Chondrocyte (in vitro differentiated cells): ENCODE results near the gene INSIG1. TPM values are rescaled to one million over a fixed set of nuclear protein-coding genes. Genes with fewer than 3 reads are reported as not detected.

Experiments
- DNase-seq: peaks from one replicate; pipeline ENCODE4 v3.0.0; 2021; ENCODE audit warnings: mixed read lengths, low spot score
- H3K27ac Mint-ChIP-seq: one replicate; pipeline ENCODE4 v1.8.0; 2021; ENCODE audit warnings: mild to moderate bottlenecking, moderate library complexity, mixed read lengths; ENCODE audit not compliant: unreplicated experiment
- H3K27me3 Mint-ChIP-seq: 2 replicates; pipeline ENCODE4 v1.8.0; 2021; ENCODE audit warnings: low read depth, mixed read lengths
- H3K36me3 Mint-ChIP-seq: 2 replicates; pipeline ENCODE4 v1.8.0; 2021; ENCODE audit warnings: low read depth, mixed read lengths
- H3K4me1 Mint-ChIP-seq: 2 replicates; pipeline ENCODE4 v1.8.0; 2021; ENCODE audit warnings: low read depth, mild to moderate bottlenecking, mixed read lengths
- H3K4me3 Mint-ChIP-seq: one replicate; pipeline ENCODE4 v1.8.0; 2021; ENCODE audit warnings: mild to moderate bottlenecking, moderate library complexity, mixed read lengths; ENCODE audit not compliant: unreplicated experiment
- H3K9me3 Mint-ChIP-seq: 2 replicates; pipeline ENCODE4 v1.8.0; 2021; ENCODE audit warnings: low read depth, mixed read lengths
- total RNA-seq: library from RNA; stranded (reverse); gene quantifications from 3 replicates; pipeline ENCODE4 v1.2.1, GENCODE V29; 2021
- TF ChIP-seq, protein P1 (sequence below): fragments of 200-600 bp; sonication (generic); IDR thresholded peaks from 2 replicates; pipeline ENCODE4 v1.5.0; 2021; ENCODE audit warnings: antibody characterized with exemption, mild to moderate bottlenecking, moderate library complexity

INSIG1 gene
- total RNA-seq, 1 donor from 2014 or later, result 31.8 TPM

DNA sequence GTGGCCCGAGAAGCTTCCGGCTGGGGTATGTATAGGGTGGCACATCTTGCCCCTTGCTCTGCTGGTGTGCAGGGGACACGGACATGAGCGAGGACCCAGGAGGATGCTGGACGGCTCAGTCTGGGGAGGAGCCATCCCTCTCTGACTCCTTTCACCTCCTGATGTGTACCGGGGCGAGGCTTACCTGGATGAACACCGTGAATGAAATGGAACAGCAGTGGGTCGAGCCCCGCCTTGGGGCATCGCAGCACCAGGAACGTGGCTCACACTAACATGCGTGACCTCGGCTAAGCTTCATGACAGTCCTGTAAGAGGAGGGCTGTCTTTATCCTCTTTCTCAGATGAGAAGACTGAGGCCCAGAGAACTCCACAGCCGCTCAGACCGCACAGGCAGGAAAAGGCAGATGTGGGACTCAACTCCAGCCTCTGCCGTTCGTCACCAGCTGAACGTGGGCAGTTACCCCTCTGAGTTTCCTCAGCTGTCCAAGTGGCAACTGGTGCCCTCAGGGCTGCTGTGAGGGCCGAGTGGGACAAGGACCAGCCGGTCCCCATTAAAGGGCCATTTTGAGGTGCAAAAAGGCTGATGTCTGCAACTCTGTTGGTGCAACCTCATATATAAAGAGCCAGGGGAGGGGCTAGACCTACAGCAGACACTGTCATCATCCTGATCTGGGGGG lies 54.5 kb downstream of the INSIG1 start:
- H3K9me3 Mint-ChIP-seq, result no peaks in the 10 kb centered on the region
- no peak overlapping the region for H3K4me3 Mint-ChIP-seq
- no peak for DNase-seq
- no peaks in the 10 kb centered on the region for H3K4me1 Mint-ChIP-seq
- TF ChIP-seq, protein P1, sequence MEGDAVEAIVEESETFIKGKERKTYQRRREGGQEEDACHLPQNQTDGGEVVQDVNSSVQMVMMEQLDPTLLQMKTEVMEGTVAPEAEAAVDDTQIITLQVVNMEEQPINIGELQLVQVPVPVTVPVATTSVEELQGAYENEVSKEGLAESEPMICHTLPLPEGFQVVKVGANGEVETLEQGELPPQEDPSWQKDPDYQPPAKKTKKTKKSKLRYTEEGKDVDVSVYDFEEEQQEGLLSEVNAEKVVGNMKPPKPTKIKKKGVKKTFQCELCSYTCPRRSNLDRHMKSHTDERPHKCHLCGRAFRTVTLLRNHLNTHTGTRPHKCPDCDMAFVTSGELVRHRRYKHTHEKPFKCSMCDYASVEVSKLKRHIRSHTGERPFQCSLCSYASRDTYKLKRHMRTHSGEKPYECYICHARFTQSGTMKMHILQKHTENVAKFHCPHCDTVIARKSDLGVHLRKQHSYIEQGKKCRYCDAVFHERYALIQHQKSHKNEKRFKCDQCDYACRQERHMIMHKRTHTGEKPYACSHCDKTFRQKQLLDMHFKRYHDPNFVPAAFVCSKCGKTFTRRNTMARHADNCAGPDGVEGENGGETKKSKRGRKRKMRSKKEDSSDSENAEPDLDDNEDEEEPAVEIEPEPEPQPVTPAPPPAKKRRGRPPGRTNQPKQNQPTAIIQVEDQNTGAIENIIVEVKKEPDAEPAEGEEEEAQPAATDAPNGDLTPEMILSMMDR, result no peak
- H3K27me3 Mint-ChIP-seq, result peaks cover 52% of the 10 kb centered on the region
- H3K27ac Mint-ChIP-seq, result no peak overlapping the region
- H3K36me3 Mint-ChIP-seq, result no peaks in the 10 kb centered on the region

DNA sequence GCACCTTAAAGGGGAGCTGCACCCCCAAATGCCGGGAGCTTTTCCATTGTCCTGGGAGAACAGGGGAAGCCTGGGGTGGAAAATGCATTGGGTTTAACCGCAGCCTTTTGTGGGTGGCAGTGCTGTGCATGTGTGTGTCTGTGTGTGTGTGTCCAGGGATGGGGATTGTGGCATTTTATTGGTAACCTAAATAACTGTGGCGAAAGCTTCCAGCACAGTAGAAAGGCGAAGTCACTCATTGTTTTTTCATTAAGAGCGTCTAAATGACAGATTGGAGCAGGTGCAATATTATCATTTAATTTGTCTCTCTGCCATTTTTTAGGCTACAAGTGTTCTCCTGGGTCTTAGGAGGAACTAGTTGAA lies 55.1 kb downstream of the INSIG1 start:
- Mint-ChIP-seq H3K27ac (no peak overlapping the region), H3K36me3 (no peaks in the 10 kb centered on the region), H3K4me1 (no peaks in the 10 kb centered on the region), H3K4me3 (no peak overlapping the region), H3K9me3 (no peaks in the 10 kb centered on the region), H3K27me3 (peaks cover 52% of the 10 kb centered on the region)
- TF ChIP-seq, protein P1, result no peak
- no peak for DNase-seq

DNA sequence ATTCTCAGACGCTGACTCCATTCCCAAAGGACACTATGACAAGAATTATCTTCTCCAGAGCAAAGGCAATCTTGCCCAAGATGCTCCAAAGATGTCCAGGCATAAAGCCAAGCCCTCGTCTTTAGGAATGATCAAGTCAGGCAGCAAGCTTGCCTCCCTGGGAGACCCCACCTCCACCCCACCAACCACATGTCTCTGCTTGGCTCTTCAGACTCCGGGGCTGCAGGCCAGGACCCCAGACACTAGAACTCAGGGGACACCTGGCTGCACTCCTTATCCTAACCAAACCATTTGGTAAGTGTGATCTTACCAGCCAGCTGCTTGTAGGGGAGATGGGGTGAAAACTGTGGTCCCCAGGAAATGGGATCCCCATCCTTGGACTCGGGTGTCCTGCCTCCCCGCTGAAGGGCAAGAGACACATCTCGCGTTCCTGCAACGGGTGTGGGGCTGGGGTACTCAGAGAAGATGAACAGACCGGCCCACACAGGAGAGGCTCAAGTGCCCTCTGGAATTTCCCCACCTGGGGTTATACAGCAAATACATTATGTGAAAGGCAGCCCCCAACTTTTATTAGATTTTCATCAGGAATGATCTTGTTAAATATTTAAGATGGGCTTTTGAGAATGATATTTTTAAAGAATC lies 55.7 kb downstream of the INSIG1 start:
- TF ChIP-seq, protein P1, result no peak
- DNase-seq, result no peak
- H3K9me3 Mint-ChIP-seq, result no peaks in the 10 kb centered on the region
- no peaks in the 10 kb centered on the region for H3K4me1 Mint-ChIP-seq
- peaks cover 58% of the 10 kb centered on the region for H3K27me3 Mint-ChIP-seq
- no peaks in the 10 kb centered on the region for H3K36me3 Mint-ChIP-seq
- H3K27ac Mint-ChIP-seq, result no peak overlapping the region
- no peak overlapping the region for H3K4me3 Mint-ChIP-seq

DNA sequence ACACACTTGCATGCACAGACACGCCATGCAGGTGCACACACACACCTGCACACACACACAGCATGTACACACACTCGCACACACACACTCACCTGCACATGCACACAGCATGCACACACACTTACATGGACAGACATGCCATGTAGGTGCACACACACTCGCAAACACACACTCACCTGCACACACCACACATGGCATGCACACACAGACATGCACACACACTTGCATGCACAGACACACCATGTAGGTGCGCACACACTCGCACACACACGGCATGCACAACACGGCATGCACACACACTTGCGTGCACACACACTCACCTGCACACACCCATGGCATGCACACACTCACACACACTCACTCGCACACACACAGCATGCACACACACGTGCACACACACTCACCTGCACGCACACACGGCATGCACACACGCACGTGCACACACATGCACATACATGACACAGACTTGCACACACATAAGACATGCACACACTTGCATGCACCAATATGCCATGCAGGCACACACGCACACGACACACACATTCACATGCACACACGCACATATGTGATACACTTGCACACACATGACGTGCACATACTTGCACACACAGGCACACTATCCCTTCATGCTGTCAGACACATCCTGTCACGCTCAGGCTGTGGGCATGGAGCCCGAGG lies 56.8 kb downstream of the INSIG1 start:
- TF ChIP-seq, protein P1, result no peak
- DNase-seq, result no peak
- H3K27me3 Mint-ChIP-seq, result peaks cover 66% of the 10 kb centered on the region
- no peaks in the 10 kb centered on the region for H3K4me1 Mint-ChIP-seq
- no peak overlapping the region for H3K4me3 Mint-ChIP-seq
- H3K36me3 Mint-ChIP-seq, result no peaks in the 10 kb centered on the region
- H3K9me3 Mint-ChIP-seq, result no peaks in the 10 kb centered on the region
- H3K27ac Mint-ChIP-seq, result no peak overlapping the region

DNA sequence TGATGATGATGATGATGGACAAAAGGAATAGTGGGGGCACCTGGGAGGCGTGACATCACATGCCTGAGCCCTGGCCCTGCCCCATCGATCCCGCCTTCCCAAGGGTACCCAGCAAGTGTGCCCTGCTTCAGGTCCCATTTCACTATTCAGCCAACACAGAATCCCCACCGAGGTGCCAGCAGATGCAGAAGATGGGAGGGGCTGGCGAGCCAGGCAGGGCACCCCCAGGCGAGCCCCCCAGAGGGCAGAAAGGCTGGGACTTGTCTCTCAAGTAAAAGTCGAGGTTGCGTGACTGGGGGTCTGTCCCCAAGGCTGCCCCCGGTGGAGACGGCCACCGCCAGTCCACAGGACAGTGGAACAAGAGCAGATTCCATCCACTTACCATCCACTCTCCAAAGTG lies 57.5 kb downstream of the INSIG1 start:
- Mint-ChIP-seq H3K4me3 (no peak overlapping the region), H3K27me3 (peaks cover 72% of the 10 kb centered on the region)

More for the DNA sequence above, 57.5 kb downstream of the INSIG1 start:
- Mint-ChIP-seq H3K4me1 (no peaks in the 10 kb centered on the region), H3K27ac (no peak overlapping the region), H3K36me3 (no peaks in the 10 kb centered on the region), H3K9me3 (no peaks in the 10 kb centered on the region)
- DNase-seq, result no peak
- TF ChIP-seq, protein P1, result no peak
